ENCODE results near the gene PHETA2. TPM values are rescaled to one million over a fixed set of nuclear protein-coding genes. Genes with fewer than 3 reads are reported as not detected.
"Not testable (repeated sequence)": the region's sequence is repeated elsewhere in the genome, so short reads cannot be mapped to it uniquely, and the experiment has no call there.

The PHETA2 gene
- total and polyA plus RNA-seq, 7 donors, result 13.2 to 18.0 (median 14.6) TPM

GRCh38 chr22:42114721-42115120 is 40.7 kb downstream of the PHETA2 start:
- no peak overlapping the region for H3K4me3 ChIP-seq
- no peaks in the 10 kb centered on the region for H3K4me1 ChIP-seq
- peaks cover 0 to 9% (median 0%) of the 10 kb centered on the region in 4 donors for H3K9me3 ChIP-seq
- TF ChIP-seq CTCF (IDR thresholded peaks at IDR 0.05) (no peak), POLR2A (IDR thresholded peaks at IDR 0.05) (no peak), POLR2AphosphoS5 (IDR thresholded peaks at IDR 0.05) (no peak), EP300 (IDR thresholded peaks at IDR 0.05) (no peak)
- H3K27me3 ChIP-seq, result no peaks in the 10 kb centered on the region
- intact Hi-C loops (cut with DNase I), result no loop called here
- 96% methylated on average over 7 of the region's 7 CpGs for WGBS, 2 donors
- DNase-seq, result no peak
- H3K36me3 ChIP-seq, result no peaks in the 10 kb centered on the region
- H3K27ac ChIP-seq, result no peak overlapping the region

GRCh38 chr22:42115420-42115830 is 41.4 kb downstream of the PHETA2 start:
- H3K27me3 ChIP-seq; H3K4me1 ChIP-seq; DNase-seq; H3K4me3 ChIP-seq; intact Hi-C loops (cut with DNase I); H3K9me3 ChIP-seq; H3K27ac ChIP-seq; H3K36me3 ChIP-seq: not testable (repeated sequence)
- WGBS, 2 donors, result 93 to 98% methylated on average over 6 of the region's 6 CpGs

- no peaks in the 10 kb centered on the region for H3K36me3 ChIP-seq
- no peak for TF ChIP-seq CTCF (IDR thresholded peaks at IDR 0.05)
- TF ChIP-seq POLR2AphosphoS5 (IDR thresholded peaks at IDR 0.05), result no peak
- no peak for TF ChIP-seq EP300 (IDR thresholded peaks at IDR 0.05)
- TF ChIP-seq POLR2A (IDR thresholded peaks at IDR 0.05), result no peak
- no peaks in the 10 kb centered on the region for H3K4me1 ChIP-seq
- H3K9me3 ChIP-seq, result peaks cover 0 to 9% (median 0%) of the 10 kb centered on the region in 4 donors
- 45 to 77% methylated on average over 4 of the region's 4 CpGs for WGBS, 2 donors
- no peak overlapping the region for H3K4me3 ChIP-seq
- no peak overlapping the region for H3K27ac ChIP-seq
- intact Hi-C loops (cut with DNase I), result no loop called here
- no peaks in the 10 kb centered on the region for H3K27me3 ChIP-seq
- no peak for DNase-seq
Observed at GRCh38 chr22:42116848-42117424, 42.9 kb downstream of the PHETA2 start.

GRCh38 chr22:42120231-42121021 is 46.4 kb downstream of the PHETA2 start:
- H3K4me1 ChIP-seq; H3K27ac ChIP-seq; H3K36me3 ChIP-seq; H3K9me3 ChIP-seq; DNase-seq; H3K4me3 ChIP-seq; intact Hi-C loops (cut with DNase I); H3K27me3 ChIP-seq: not testable (repeated sequence)
- WGBS, 2 donors, result 27 to 34% methylated on average over 15 of the region's 15 CpGs

GRCh38 chr22:42123529-42123928 is 49.5 kb downstream of the PHETA2 start:
- WGBS, 2 donors, result no CpG with 5 or more reads among the region's 4 CpGs
- H3K27ac ChIP-seq; intact Hi-C loops (cut with DNase I); H3K4me1 ChIP-seq; H3K36me3 ChIP-seq; H3K27me3 ChIP-seq; H3K9me3 ChIP-seq; H3K4me3 ChIP-seq; DNase-seq: not testable (repeated sequence)

GRCh38 chr22:42127606-42128005 is 53.6 kb downstream of the PHETA2 start:
- 89 to 91% methylated on average over 16 of the region's 16 CpGs for WGBS, 2 donors
- H3K27ac ChIP-seq, result no peak overlapping the region
- H3K27me3 ChIP-seq, result no peaks in the 10 kb centered on the region
- H3K4me3 ChIP-seq, result no peak overlapping the region
- no peak for TF ChIP-seq POLR2A (IDR thresholded peaks at IDR 0.05)
- no peak for TF ChIP-seq EP300 (IDR thresholded peaks at IDR 0.05)
- no peaks in the 10 kb centered on the region for H3K4me1 ChIP-seq
- no peaks in the 10 kb centered on the region for H3K36me3 ChIP-seq
- intact Hi-C loops (cut with DNase I), result no loop called here
- DNase-seq, result no peak
- no peaks in the 10 kb centered on the region for H3K9me3 ChIP-seq

GRCh38 chr22:42128007-42128406 is 54.0 kb downstream of the PHETA2 start:
- H3K27ac ChIP-seq; H3K4me1 ChIP-seq; H3K9me3 ChIP-seq; H3K36me3 ChIP-seq; intact Hi-C loops (cut with DNase I); H3K27me3 ChIP-seq; H3K4me3 ChIP-seq; DNase-seq: not testable (repeated sequence)
- 92 to 93% methylated on average over 13 of the region's 13 CpGs for WGBS, 2 donors

Small RNA genes within 50 kb of the gene (small RNA-seq; reads per million reads assigned to genes)
- 0 reads per million in 3 donors for gene SNORD13P1

Other genes with a start within 250 kb of the PHETA2 start
- gene SREBF2, start 241.1 kb upstream of the PHETA2 start, total RNA-seq, result 10 to 100 TPM; 25.2 to 51.0 (median 33.4) TPM
- 100 to 1,000 TPM in 1 of 3 donors, 10 to 100 TPM in 2; 13.8 to 132 (median 15.3) TPM for gene SREBF2, start 241.1 kb upstream of the PHETA2 start, polyA plus RNA-seq
- not detected for gene SHISA8, start 159.2 kb upstream of the PHETA2 start, total RNA-seq
- gene SHISA8, start 159.2 kb upstream of the PHETA2 start, polyA plus RNA-seq, result under 1 TPM in 1 of 3 donors, not detected in 2; 0.12 TPM
- gene TNFRSF13C, start 147.4 kb upstream of the PHETA2 start, total RNA-seq, result not detected
- 10 to 100 TPM in 1 of 3 donors, 1 to 10 TPM in 1, under 1 TPM in 1; 0.23 to 23.9 (median 1.2) TPM for gene TNFRSF13C, start 147.4 kb upstream of the PHETA2 start, polyA plus RNA-seq
- gene CENPM, start 127.1 kb upstream of the PHETA2 start, total RNA-seq, result 1 to 10 TPM in 3 of 4 donors, not detected in 1; 1.1 to 5.4 (median 2.5) TPM
- 10 to 100 TPM; 24.0 to 48.5 (median 35.8) TPM for gene CENPM, start 127.1 kb upstream of the PHETA2 start, polyA plus RNA-seq
- 1 to 10 TPM; 1.1 to 1.6 (median 1.3) TPM for gene SEPTIN3, start 104.8 kb upstream of the PHETA2 start, total RNA-seq
- under 1 TPM; 0.46 to 0.71 (median 0.60) TPM for gene SEPTIN3, start 104.8 kb upstream of the PHETA2 start, polyA plus RNA-seq
- 1 to 10 TPM in 1 of 4 donors, under 1 TPM in 3; 0.71 to 2.8 (median 0.89) TPM for gene WBP2NL, start 75.5 kb upstream of the PHETA2 start, total RNA-seq
- gene WBP2NL, start 75.5 kb upstream of the PHETA2 start, polyA plus RNA-seq, result 1 to 10 TPM in 1 of 3 donors, under 1 TPM in 1, not detected in 1; 0.89 to 1.2 TPM
- gene NAGA, start 3.4 kb upstream of the PHETA2 start, total RNA-seq, result 10 to 100 TPM; 18.6 to 28.6 (median 21.7) TPM
- gene NAGA, start 3.4 kb upstream of the PHETA2 start, polyA plus RNA-seq, result 10 to 100 TPM in 2 of 3 donors, 1 to 10 TPM in 1; 6.6 to 27.7 (median 20.1) TPM
- gene SMDT1, start 5.5 kb downstream of the PHETA2 start, total RNA-seq, result 10 to 100 TPM; 12.1 to 23.9 (median 21.9) TPM
- 100 to 1,000 TPM in 2 of 3 donors, 10 to 100 TPM in 1; 87.4 to 187 (median 181) TPM for gene SMDT1, start 5.5 kb downstream of the PHETA2 start, polyA plus RNA-seq
- 100 to 1,000 TPM in 1 of 4 donors, 10 to 100 TPM in 3; 61.8 to 104 (median 82.6) TPM for gene NDUFA6, start 16.5 kb downstream of the PHETA2 start, total RNA-seq
- gene NDUFA6, start 16.5 kb downstream of the PHETA2 start, polyA plus RNA-seq, result 100 to 1,000 TPM; 112 to 248 (median 161) TPM
- under 1 TPM in 2 of 4 donors, not detected in 2; 0.36 to 0.81 TPM for gene CYP2D6, start 56.6 kb downstream of the PHETA2 start, total RNA-seq
- gene CYP2D6, start 56.6 kb downstream of the PHETA2 start, polyA plus RNA-seq, result 1 to 10 TPM in 2 of 3 donors, not detected in 1; 1.6 to 3.7 TPM
- gene TCF20, start 196.4 kb downstream of the PHETA2 start, total RNA-seq, result 10 to 100 TPM; 21.6 to 31.0 (median 25.1) TPM
- 10 to 100 TPM; 10.8 to 28.2 (median 11.6) TPM for gene TCF20, start 196.4 kb downstream of the PHETA2 start, polyA plus RNA-seq

Data from sigmoid colon (tissue), 7 donors.